ENCODE results near the gene TMEM120B. TPM values are rescaled to one million over a fixed set of nuclear protein-coding genes. Genes with fewer than 3 reads are reported as not detected.
"Not testable (repeated sequence)": the region's sequence is repeated elsewhere in the genome, so short reads cannot be mapped to it uniquely, and the experiment has no call there.

The TMEM120B gene
- 14.1 and 14.2 TPM in 2 replicates for total RNA-seq

DNA sequence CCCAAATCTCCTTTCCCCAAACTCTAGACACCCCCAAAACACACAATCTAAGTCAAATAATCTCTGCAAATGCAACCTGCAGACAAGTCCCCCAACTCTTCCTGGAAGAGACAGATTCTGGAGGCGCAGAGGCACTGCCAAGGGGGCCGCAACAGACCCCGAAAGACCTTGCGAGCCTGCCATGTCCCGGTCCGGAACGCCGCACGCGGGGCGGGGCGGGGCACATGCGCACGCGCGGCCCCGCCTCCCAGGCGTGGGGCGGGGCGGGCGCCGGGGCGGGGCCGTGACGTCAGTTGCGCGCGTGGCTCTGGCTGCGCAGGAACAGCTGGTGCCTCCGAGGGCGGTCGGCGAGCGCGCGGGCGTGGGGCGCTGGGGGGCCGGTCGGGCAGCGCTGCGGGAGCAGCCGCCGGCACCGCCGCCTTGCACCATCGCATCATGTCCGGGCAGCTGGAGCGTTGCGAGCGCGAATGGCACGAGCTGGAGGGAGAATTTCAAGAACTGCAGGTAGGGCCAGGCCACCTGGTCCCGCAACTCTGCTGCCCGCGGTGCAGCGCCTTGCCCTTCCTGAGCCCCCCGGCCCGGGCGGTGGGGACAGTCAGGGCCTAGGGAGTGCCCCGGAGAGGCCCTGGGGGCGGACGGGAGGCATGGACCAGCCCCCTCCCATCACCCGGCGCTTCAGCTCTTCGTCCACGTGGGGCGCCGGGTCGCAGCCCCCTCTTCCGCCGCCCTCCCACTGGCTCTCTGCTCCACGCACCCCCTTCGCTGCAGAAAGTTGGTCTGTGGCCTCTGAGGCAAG is at the start of gene TMEM120B:
Gene TMEM120B (plus strand): TSS at position 292 of the 796 bp plus-strand sequence. CDS start 144 bp downstream, at position 436.
- peak; percentile 82 for DNase-seq (ENCODE audit: low spot score)
- H3K4me1 Mint-ChIP-seq (ENCODE audit: low read depth): peaks cover 18% of the 10 kb centered on the region

GRCh38 chr12:121663610-121663929 is 49.0 kb upstream of the TMEM120B start:
- Mint-ChIP-seq H3K36me3 (ENCODE audit: low read depth) (peaks cover 3% of the 10 kb centered on the region), H3K27ac (peak overlapping the region; percentile 78), H3K4me1 (ENCODE audit: low read depth) (peaks cover 52% of the 10 kb centered on the region), H3K27me3 (ENCODE audit: low read depth) (no peaks in the 10 kb centered on the region), H3K9me3 (no peaks in the 10 kb centered on the region), H3K4me3 (ENCODE audit: low read depth) (peak overlapping the region; percentile 75)
- intact Hi-C loops (cut with micrococcal nuclease): no loop called here
- DNase-seq (ENCODE audit: low spot score): no peak

More for the DNA sequence above, at the start of gene TMEM120B:
- Mint-ChIP-seq H3K36me3 (ENCODE audit: low read depth) (no peaks in the 10 kb centered on the region), H3K4me3 (ENCODE audit: low read depth) (peak within 1 kb of the TSS; percentile 97), H3K27ac (peak within 1 kb of the TSS; percentile 85), H3K27me3 (ENCODE audit: low read depth) (peaks cover 1% of the 10 kb centered on the region), H3K9me3 (no peaks in the 10 kb centered on the region)
- intact Hi-C loops (cut with micrococcal nuclease): loop anchor here (2.0 to 10.0 kb wide), 4 partner anchors 26 to 172 kb away; partner anchors contain the start of genes PSMD9 and RHOF

GRCh38 chr12:121666829-121667228 is 45.7 kb upstream of the TMEM120B start:
- DNase-seq (ENCODE audit: low spot score); H3K27ac Mint-ChIP-seq: not testable (repeated sequence)

GRCh38 chr12:121668750-121669520 is 43.6 kb upstream of the TMEM120B start:
- Mint-ChIP-seq H3K27ac (peak overlapping the region; percentile 49), H3K4me3 (ENCODE audit: low read depth) (no peak overlapping the region), H3K36me3 (ENCODE audit: low read depth) (peaks cover 3% of the 10 kb centered on the region), H3K27me3 (ENCODE audit: low read depth) (no peaks in the 10 kb centered on the region), H3K9me3 (no peaks in the 10 kb centered on the region), H3K4me1 (ENCODE audit: low read depth) (peaks cover 34% of the 10 kb centered on the region)
- peak; percentile 31 for DNase-seq (ENCODE audit: low spot score)
- intact Hi-C loops (cut with micrococcal nuclease): loop anchor here (5.0 kb wide), 1 partner anchor 117 kb away; no protein-coding TSS in a partner anchor

More at GRCh38 chr12:121666829-121667228, 45.7 kb upstream of the TMEM120B start:
- peaks cover 30% of the 10 kb centered on the region for H3K4me1 Mint-ChIP-seq (ENCODE audit: low read depth)
- H3K9me3 Mint-ChIP-seq; H3K27me3 Mint-ChIP-seq (ENCODE audit: low read depth); H3K4me3 Mint-ChIP-seq (ENCODE audit: low read depth); H3K36me3 Mint-ChIP-seq (ENCODE audit: low read depth): not testable (repeated sequence)
- intact Hi-C loops (cut with micrococcal nuclease): loop anchor here (5.0 kb wide), 1 partner anchor 115 kb away; no protein-coding TSS in a partner anchor

DNA sequence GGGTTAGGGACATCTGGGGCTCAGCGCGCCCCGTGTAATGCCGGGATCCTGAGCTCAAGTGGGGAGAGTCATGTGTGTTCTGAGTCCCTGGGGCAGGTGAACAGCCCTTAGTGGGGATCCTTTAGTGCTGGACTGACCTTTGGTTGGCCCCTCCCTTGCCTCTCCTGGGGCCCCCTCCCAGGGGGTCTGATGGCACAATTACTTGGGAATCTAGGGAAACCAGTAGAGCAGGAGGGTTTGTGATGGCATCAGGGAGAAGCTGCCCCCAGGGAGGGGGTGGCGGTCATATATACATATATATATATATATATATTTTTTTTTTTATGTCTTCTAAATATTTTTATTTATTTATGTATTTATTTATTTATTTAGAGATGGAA is 43.0 kb upstream of the TMEM120B start, which contains the start of gene MORN3:
Gene MORN3 (minus strand): TSS at position 134 of the 380 bp plus-strand sequence. CDS start 171 bp downstream, outside the sequence.
- Mint-ChIP-seq H3K4me3 (ENCODE audit: low read depth) (no peak within 1 kb of the TSS), H3K36me3 (ENCODE audit: low read depth) (peaks cover 3% of the 10 kb centered on the region), H3K9me3 (no peaks in the 10 kb centered on the region), H3K27me3 (ENCODE audit: low read depth) (no peaks in the 10 kb centered on the region), H3K27ac (peak within 1 kb of the TSS; percentile 49), H3K4me1 (ENCODE audit: low read depth) (peaks cover 29% of the 10 kb centered on the region)
- DNase-seq (ENCODE audit: low spot score): no peak
- intact Hi-C loops (cut with micrococcal nuclease): loop anchor here (5.0 kb wide), 1 partner anchor 117 kb away; no protein-coding TSS in a partner anchor

DNA sequence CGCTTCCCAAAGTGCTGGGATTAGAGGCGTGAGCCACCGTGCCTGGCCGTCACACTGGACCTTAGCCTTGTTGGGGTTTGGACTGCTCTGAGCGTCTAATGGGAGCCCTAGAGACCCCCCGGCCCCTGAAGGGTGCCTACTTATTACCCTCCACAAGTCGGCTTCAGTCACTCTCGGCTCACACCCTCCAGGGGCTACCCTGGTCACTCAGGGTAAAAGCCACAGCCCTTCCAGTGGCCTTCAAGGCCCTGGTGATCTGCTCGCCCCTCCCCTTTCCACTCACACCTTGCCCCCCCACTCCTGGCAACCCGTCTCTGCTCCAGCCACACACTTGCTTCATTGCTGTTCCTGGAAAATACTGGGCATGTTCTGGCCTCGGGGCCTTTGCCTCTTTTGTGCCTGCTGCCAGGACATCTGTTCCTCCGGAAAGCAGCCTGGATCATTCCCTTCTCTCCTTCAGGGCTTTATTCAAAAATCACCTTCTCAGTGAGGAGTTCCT is 39.5 kb upstream of the TMEM120B start:
- H3K27ac Mint-ChIP-seq: peak overlapping the region; percentile 84
- peaks cover 13% of the 10 kb centered on the region for H3K4me1 Mint-ChIP-seq (ENCODE audit: low read depth)
- no peaks in the 10 kb centered on the region for H3K9me3 Mint-ChIP-seq
- H3K4me3 Mint-ChIP-seq (ENCODE audit: low read depth): peak overlapping the region; percentile 83
- DNase-seq (ENCODE audit: low spot score): no peak
- H3K36me3 Mint-ChIP-seq (ENCODE audit: low read depth): no peaks in the 10 kb centered on the region
- H3K27me3 Mint-ChIP-seq (ENCODE audit: low read depth): no peaks in the 10 kb centered on the region
- intact Hi-C loops (cut with micrococcal nuclease): loop anchor here (5.0 kb wide), 1 partner anchor 136 kb away; no protein-coding TSS in a partner anchor

DNA sequence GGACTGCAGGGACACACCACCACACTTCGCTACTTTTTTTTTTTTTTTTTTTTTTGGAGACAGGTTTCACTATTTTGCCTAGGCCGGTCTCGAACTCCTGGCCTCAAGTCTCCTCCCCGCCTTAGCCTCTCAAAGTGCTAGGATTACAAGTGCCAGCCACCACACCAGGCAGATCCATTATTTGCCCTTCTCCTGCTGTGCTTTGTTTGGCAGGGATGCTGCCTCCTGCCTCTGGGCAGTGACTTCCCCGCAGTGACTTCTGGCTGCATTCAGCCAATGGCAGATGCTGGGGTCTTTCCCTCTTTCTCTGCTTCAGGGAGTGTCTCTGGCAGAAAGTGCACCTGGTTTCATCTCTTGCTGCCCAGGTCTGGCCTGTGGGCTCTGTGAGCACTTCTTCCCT is 36.4 kb upstream of the TMEM120B start:
- H3K27ac Mint-ChIP-seq: no peak overlapping the region
- intact Hi-C loops (cut with micrococcal nuclease): no loop called here
- H3K9me3 Mint-ChIP-seq: no peaks in the 10 kb centered on the region
- no peak for DNase-seq (ENCODE audit: low spot score)
- H3K36me3 Mint-ChIP-seq (ENCODE audit: low read depth): no peaks in the 10 kb centered on the region
- H3K4me3 Mint-ChIP-seq (ENCODE audit: low read depth): no peak overlapping the region
- no peaks in the 10 kb centered on the region for H3K27me3 Mint-ChIP-seq (ENCODE audit: low read depth)
- peaks cover 13% of the 10 kb centered on the region for H3K4me1 Mint-ChIP-seq (ENCODE audit: low read depth)

DNA sequence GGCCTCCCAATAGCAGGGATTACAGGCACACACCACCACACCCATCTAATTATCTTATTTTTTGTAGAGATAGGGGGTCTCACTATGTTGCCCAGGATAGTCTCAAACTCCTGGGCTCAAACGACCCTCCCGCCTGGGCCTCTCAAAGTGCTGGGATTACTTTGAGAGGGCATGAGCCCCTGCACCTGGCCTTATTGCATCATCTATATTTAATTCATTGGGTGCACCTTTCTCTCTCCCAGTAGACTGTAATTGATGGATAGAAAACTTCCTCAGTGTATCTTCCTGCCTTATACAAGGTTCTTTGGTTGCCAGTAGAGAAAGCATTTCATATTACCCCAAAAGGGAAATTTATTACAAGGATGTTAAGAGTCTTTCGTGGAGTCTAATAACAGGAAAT is 34.2 kb upstream of the TMEM120B start:
- no peak overlapping the region for H3K4me3 Mint-ChIP-seq (ENCODE audit: low read depth)
- no peaks in the 10 kb centered on the region for H3K9me3 Mint-ChIP-seq
- DNase-seq (ENCODE audit: low spot score): no peak
- H3K36me3 Mint-ChIP-seq (ENCODE audit: low read depth): no peaks in the 10 kb centered on the region
- intact Hi-C loops (cut with micrococcal nuclease): no loop called here
- no peaks in the 10 kb centered on the region for H3K27me3 Mint-ChIP-seq (ENCODE audit: low read depth)
- H3K27ac Mint-ChIP-seq: no peak overlapping the region
- peaks cover 6% of the 10 kb centered on the region for H3K4me1 Mint-ChIP-seq (ENCODE audit: low read depth)

- intact Hi-C loops (cut with micrococcal nuclease): no loop called here
- Mint-ChIP-seq H3K27me3 (ENCODE audit: low read depth) (no peaks in the 10 kb centered on the region), H3K4me3 (ENCODE audit: low read depth) (no peak overlapping the region), H3K4me1 (ENCODE audit: low read depth) (peaks cover 2% of the 10 kb centered on the region), H3K36me3 (ENCODE audit: low read depth) (no peaks in the 10 kb centered on the region), H3K9me3 (no peaks in the 10 kb centered on the region), H3K27ac (no peak overlapping the region)
- no peak for DNase-seq (ENCODE audit: low spot score)
These were observed 33.7 kb upstream of the TMEM120B start for GRCh38 chr12:121678716-121679300.

GRCh38 chr12:121679661-121680197 is 32.8 kb upstream of the TMEM120B start:
- H3K36me3 Mint-ChIP-seq (ENCODE audit: low read depth); H3K4me1 Mint-ChIP-seq (ENCODE audit: low read depth); H3K4me3 Mint-ChIP-seq (ENCODE audit: low read depth); intact Hi-C loops (cut with micrococcal nuclease); H3K27me3 Mint-ChIP-seq (ENCODE audit: low read depth); H3K27ac Mint-ChIP-seq; DNase-seq (ENCODE audit: low spot score); H3K9me3 Mint-ChIP-seq: not testable (repeated sequence)

DNA sequence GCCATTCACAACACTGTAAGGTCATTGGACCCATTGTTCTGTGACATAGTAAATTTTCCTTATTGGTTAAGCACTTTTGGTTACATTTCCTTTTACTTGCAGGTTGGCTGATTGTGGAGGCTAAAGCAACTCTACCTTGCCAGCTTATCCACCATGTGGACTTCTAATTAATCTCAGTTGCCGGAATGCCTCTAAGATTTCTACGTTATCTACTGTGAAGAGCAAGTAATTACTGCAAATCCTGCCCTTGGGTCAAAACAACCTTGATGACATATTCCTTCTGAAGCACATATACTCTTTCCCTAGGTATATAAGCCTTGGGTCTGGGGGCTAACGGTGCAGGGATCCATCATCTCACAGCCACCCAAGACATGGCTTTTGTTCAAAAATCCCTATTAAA is 23.6 kb upstream of the TMEM120B start:
- intact Hi-C loops (cut with micrococcal nuclease): no loop called here
- H3K27me3 Mint-ChIP-seq (ENCODE audit: low read depth): no peaks in the 10 kb centered on the region
- H3K4me3 Mint-ChIP-seq (ENCODE audit: low read depth): no peak overlapping the region
- no peak overlapping the region for H3K27ac Mint-ChIP-seq
- no peaks in the 10 kb centered on the region for H3K9me3 Mint-ChIP-seq
- peaks cover 5% of the 10 kb centered on the region for H3K4me1 Mint-ChIP-seq (ENCODE audit: low read depth)
- no peak for DNase-seq (ENCODE audit: low spot score)
- no peaks in the 10 kb centered on the region for H3K36me3 Mint-ChIP-seq (ENCODE audit: low read depth)

- H3K4me3 Mint-ChIP-seq (ENCODE audit: low read depth): no peak overlapping the region
- H3K9me3 Mint-ChIP-seq: no peaks in the 10 kb centered on the region
- DNase-seq (ENCODE audit: low spot score): no peak
- H3K27me3 Mint-ChIP-seq (ENCODE audit: low read depth): no peaks in the 10 kb centered on the region
- peaks cover 5% of the 10 kb centered on the region for H3K4me1 Mint-ChIP-seq (ENCODE audit: low read depth)
- no peak overlapping the region for H3K27ac Mint-ChIP-seq
- H3K36me3 Mint-ChIP-seq (ENCODE audit: low read depth): no peaks in the 10 kb centered on the region
- intact Hi-C loops (cut with micrococcal nuclease): no loop called here
These were observed 23.1 kb upstream of the TMEM120B start for GRCh38 chr12:121689430-121689829.
